AG08395 (cell line): ENCODE data around the gene ITCH.
"Not testable (repeated sequence)": the region's sequence is repeated elsewhere in the genome, so short reads cannot be mapped to it uniquely, and the experiment has no call there.

ENCODE experiments used
- DNase-seq: peaks from one replicate; pipeline ENCODE4 v3.0.0; 2012; ENCODE audit warnings: mixed read lengths, low spot score

ITCH gene

DNA sequence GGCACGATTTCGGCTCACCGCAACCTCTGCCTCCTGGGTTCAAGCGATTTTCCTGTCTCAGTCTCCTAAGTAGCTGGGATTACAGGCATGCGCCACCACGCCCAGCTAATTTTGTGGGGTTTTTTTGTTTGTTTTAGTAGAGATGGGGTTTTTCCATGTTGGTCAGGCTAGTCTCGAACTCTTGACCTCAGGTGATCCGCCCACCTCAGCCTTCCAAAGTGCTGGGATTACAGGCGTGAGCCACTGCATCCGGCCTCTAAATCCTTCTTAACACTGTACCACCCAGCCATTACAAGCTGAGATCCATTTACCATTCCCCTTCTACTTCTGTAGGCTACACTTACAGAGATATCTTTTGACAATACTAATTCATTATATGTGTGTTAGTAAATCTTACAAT is 51.5 kb downstream of the ITCH start:
- not testable (repeated sequence) for DNase-seq

DNA sequence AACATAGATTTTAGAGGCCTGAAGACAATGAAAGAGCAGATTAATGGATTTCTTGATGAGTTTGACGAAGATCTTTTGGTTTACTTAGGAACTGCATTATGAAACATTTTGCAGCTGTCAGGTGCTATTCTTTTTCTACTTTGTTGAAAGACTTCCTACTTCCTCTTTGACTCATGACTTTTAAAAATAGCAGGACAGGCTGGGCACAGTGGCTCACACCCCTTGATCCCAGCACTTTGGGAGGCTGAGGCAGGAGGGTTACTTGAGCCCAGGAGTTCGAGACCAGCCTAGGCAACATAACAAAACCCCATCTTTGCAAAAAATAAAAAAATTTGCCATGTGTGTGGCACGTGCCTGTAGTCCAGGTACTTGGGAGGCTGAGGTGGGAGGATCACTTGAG is 52.0 kb downstream of the ITCH start:
- DNase-seq: no peak

DNA sequence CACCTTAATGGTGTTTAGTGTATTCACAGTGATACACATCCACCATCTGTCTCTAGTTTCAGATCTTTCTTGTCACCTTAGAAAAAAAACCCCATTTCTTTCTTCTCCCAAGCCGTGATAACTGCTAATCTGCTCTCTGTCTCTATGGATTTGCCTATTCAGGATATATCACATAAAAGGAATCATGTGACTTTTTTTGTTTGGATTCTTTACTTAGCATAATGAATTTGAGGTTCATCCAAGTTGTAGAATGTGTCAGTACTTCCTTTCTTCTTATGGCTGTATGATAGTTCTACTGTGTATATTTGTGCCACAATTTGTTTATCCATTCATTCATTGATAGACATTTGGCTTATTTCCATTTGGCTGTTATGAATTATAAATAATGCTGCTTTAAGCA is 57.1 kb downstream of the ITCH start:
- DNase-seq: no peak

DNA sequence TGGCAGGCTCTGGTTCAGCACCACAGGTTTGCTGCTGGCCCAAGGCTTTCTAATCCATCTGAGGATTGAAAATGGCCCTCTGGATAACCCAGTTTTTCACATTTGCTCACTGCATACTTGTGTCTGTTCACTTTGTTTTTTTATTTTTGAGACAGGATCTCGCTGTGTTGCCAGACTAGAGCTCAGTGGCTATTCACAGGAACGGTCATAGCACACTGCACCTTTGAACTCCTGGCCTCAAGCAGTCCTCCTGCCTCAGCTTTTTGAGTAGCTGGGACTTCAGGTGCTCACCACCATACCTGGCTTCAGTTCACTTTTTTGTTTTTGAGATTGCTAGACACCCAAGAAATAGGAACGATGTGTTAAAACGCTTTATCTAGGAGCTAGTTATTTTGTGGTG is 57.9 kb downstream of the ITCH start:
- no peak for DNase-seq

DNA sequence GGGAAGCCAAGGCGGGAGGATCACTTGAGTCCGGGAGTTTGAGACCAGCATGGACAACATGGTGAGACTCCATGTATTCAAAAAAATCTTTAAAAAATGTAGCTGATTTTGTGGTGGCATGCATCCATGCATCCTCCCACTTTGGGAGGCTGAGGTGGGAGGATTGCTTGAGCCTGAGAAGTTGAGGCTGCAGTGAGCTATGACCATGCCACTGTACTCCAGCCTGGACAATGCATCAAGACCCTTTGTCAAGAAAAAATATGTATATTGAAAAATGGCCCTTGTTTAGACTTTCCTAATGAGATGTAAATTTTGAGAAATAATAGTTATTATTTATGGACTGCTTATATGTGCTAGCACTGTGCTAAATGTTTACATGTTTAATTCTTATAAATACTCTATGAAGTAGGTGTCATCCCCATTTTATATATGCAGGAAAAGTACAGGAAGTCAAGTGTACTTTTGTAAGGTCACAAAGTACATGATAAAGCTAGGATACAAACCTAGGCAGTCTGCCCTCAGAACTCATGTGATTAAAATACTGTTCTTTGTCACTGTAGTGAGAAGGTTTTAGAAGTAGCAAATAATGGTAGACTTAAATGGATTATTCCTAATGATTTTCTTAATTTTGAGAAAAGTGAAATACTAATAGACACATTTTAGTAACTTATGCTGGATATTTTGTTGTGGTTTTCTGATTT is 58.8 kb downstream of the ITCH start:
- no peak for DNase-seq

DNA sequence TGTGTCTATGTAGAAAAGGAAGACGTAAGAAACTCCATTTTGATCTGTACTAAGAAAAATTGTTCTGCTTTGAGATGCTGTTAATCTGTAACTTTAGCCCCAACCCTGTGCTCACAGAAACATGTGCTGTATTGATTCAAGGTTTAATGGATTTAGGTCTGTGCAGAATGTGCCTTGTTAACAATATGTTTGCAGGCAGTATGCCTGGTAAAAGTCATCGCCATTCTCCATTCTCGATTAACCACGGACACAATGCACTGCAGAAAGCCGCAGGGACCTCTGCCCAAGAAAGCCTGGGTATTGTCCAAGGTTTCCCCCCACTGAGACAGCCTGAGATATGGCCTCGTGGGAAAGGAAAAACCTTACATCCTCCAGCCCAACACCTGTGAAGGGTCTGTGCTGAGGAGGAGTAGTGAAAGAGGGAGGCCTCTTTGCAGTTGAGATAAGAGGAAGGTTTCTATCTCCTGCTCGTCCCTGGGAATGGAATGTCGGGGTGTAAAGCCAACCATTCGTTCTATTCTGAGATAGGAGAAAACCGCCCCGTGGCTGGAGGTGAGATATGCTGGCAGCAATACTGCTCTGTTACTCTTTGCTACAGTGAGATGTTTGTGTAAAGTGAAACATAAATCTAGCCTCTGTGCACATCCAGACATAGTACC is 62.1 kb downstream of the ITCH start:
- DNase-seq: not testable (repeated sequence)

DNA sequence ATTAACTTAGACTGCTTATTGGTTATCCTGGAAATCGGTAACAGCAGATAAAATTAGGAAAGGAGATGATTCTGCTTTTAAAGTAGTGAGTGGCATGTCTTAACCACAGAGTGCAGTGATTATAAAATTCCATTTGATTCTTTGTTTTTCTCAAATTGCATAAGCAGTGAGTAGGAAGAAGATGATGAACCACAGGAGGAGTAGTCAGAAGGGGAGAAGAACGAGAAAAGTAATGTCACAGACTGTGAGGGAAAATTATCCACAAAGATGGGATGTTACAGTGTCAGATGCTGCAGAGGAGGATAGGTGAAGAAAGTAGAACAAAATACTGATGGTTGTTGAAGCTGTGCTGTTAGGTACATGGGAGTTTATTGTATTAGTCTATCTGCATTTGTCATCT is 63.0 kb downstream of the ITCH start:
- DNase-seq: no peak

DNA sequence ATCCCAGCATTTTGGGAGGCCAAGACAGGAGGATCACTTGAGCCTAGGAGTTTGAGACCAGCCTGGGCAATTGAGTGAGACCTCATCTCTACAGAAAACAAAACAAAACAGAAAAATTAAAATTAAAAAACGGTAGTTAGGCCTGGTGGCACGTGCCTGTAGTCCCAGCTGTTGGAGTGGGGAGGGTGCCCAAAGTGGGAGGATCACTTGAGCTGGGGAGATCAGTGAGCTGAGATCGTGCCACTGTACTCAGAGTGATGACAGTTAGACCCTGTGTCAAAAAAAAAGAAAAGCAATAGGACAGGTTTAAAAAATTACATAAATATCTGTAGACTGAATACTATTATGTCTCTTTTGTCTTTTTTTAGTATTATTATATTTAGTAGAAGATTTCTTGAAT is 64.3 kb downstream of the ITCH start:
- DNase-seq: no peak

DNA sequence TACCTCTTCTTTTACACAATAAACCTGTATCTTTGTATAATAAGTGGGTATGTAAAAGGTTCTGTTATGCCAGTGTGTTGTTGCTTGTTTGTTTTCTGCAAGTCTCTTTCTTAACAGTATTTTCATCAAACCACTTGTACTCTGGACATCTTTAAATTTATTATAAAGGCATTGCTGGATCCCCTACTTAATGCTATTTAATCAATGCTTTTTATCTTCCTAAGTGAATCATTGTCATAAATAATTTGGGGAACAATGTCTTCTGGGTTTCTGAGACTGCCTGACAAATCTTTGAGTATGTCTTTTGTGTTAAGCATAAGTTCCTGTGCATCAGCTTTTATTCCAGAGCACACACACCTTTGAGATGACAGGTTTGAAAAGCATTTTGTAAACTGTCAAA is 64.7 kb downstream of the ITCH start:
- DNase-seq: no peak

DNA sequence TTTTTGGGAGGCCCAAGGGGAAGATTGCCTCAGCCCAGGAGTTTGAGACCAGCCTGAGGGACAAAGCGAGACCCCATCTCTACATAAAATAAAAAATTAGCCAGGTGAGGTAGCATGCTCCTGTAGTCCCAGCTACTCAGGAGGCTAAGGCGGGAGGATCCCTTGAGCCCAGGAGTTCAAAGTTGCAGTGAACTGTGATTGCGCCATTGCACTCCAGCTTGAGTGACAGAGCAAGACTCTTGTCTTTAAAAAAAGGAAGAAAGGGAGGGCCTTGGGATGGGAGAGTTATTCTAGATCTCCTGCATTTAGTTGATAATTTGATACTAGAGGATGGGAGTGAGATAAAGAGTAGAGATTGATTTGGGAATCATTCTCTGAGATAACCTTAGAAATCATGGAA is 68.1 kb downstream of the ITCH start:
- no peak for DNase-seq

DNA sequence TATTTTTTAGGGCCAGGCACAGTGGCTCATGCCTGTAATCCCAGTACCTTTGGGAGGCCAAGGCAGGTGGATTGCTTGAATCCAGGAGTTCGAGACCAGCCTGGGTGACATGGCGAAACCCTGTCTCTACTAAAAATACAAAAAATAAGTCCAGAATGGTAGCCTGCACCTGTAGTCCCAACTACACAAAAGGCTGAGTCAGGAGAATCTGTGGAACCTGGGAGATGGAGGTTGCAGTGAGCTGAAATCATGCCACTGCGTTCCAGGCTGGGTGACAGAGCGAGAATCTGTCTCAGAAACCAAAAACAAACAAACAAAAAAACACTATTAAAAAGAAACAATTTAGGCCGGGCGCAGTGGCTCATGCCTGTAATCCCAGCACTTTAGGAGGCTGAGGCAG is 69.6 kb downstream of the ITCH start:
- not testable (repeated sequence) for DNase-seq

DNA sequence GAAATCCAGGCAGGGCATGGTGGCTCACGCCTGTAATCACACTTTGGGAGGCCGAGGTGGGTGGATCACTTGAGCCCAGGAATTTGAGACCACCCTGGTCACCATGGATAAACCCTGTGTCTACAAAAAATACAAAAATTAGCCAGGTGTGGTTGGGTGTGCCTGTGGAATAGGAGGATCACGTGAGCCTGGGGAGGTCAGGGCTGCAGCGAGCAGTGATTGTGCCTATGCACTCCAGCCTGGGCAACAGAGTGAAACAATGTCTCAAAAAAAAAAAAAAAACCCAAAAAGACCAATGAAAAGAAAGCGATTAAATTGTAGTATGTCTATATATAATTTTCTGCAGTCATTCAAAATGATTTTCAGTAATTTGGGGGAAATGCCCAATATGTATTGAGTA is 70.3 kb downstream of the ITCH start:
- DNase-seq: no peak

DNA sequence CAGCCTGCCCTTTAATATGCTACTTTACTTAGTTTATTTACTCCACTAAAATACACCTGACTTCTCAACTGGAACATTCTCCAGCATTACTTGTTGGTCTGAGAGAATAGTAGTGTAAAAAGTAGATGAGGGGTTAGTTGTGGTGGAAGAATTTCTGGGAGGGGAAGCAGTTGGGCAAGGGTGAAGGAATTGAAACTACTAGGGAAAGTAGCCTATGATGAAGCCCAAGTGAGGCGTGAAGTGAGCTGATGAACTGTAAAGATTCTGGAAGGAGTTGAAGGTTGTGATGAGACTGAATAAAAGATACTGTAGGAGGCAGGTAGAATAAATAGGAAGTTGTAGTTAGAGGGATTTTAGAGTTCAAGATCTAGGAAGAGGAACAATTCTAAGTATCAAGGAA is 72.5 kb downstream of the ITCH start:
- DNase-seq: no peak

DNA sequence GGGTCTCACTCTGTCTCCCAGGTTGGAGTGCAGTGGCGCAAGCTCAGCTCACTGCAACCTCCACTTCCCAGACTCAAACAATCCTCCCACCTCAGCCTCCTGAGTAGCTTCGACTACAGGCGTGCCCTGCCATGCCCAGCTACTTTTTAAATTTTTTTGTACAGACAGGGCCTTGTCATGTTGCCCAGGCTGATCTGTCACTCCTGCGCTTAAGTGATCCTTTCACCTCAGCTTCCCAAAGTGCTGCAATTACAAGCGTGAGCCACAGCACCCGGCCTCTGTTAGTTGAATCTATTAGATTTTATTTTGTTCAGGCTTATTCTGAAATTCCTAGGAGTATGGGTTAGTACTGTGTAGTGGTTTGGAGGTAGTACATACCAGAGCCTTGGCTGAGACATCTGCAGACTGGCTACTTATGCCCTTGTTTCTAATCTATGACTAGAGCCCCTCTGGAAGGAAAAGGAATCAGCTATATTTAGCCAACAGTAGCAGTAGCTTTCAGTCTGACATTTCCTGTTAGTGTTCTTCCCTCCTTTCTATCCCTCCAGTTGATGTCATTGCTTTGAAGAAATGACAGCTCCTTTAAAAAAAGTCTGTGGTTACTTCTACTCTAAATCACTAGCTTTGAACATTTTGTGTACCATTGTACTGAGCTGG is 74.4 kb downstream of the ITCH start:
- DNase-seq: peak; percentile 14

DNA sequence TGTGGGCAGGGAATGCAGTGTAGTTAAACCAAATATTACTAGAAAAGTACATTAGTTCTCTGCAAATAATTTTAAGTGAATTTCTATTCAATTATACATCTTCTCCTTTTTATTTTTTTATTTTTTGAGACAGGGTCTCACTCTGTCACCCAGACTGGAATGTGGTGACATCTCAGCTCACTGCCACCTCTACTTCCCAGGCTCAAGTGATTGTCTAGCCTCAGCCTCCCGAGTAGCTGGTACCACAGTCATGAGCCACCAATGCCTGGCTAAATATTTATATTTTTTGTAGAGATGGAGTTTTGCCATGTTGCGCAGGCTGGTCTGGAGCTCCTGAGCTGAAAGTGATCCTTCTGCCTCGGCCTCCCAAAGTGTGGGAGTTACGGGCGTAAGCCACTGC is 76.1 kb downstream of the ITCH start:
- DNase-seq: no peak

DNA sequence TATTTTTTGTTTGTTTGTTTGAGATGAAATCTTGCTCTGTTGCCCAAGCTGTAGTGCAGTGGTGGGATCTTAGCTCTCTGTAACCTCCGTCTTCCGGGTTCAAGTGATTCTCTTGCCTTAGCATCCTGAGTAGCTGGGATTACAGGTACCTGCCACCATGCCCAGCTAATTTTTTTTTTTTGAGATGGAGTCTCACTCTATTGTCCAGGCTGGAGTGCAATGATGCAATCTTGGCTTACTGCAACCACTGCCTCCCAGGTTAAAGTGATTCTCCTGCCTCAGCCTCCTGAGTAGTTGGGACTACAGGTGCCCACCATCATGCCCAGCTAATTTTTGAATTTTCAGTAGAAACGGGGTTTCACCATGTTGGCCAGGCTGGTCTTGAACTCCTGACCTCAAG is 78.3 kb downstream of the ITCH start:
- DNase-seq: not testable (repeated sequence)

DNA sequence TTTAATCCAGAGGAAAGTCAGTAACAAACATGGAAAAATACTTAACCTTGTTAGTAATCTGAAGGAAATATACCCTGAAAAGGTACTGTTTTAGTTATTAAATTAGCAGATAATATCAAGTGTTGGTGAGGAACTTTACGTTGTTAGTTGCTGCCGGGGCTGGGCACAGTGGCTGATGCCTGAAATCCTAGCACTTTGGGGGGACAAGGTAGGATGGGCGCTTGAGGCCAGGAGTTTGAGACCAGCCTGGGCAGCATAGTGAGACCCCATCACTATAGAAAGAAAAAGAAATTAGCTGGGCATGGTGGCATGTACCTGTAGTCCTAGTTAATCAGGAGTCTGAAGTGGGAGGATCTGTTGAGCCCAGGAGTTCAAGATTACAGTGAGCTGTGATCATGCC is 80.5 kb downstream of the ITCH start:
- no peak for DNase-seq

DNA sequence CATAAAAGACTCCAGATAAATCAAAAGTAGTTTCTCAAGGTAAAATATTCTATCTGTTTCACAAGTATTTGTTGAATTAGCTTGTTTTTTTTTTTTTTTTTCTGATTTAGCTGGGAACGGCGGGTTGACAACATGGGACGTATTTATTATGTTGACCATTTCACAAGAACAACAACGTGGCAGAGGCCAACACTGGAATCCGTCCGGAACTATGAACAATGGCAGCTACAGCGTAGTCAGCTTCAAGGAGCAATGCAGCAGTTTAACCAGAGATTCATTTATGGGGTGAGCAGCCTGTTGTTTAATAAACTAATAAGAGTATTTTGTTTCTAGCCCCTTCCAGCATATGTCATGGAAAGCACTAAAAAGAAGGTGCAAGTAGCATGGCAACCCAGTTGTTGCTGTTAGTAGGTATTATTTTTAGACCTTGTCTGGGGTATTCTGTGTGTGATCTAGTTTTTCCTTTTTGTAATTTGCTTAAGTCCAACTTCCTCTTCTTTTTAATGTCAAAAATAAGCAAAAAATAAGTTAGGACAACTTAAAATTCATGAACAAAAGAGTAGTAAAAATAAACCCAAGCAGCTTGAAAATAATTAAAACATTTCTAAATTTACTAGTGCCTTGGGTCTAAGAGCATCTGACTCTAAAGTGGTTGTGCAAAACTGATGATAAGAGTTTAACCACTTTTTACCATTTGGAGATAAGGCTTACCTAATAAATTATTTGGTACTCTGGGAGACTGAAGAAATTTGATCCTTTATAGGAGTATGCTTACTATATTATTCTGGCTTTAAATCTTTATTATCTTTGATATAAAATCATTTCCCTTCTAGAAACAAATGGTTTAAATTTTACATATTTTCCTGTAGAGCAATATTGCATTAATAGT is 82.3 kb downstream of the ITCH start:
- no peak for DNase-seq

DNA sequence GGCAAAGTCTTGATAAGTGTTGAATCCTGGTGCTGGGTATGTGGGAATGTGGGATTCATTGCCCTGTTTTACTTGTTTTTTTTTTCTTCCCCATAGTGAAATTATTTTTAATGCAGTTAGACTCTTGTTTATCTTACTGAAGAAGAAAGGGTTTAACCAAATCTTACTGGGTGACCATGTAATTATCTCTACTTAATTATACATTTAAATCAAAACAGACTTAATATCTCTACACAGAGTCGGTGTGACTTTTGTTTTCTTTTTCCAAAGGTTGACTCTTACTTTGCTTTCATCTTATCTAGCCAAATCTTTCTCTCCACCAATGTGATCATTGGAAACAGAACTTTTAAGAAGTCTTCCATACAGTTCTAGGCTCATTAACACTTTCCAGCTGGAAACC is 85.4 kb downstream of the ITCH start:
- DNase-seq: no peak

DNA sequence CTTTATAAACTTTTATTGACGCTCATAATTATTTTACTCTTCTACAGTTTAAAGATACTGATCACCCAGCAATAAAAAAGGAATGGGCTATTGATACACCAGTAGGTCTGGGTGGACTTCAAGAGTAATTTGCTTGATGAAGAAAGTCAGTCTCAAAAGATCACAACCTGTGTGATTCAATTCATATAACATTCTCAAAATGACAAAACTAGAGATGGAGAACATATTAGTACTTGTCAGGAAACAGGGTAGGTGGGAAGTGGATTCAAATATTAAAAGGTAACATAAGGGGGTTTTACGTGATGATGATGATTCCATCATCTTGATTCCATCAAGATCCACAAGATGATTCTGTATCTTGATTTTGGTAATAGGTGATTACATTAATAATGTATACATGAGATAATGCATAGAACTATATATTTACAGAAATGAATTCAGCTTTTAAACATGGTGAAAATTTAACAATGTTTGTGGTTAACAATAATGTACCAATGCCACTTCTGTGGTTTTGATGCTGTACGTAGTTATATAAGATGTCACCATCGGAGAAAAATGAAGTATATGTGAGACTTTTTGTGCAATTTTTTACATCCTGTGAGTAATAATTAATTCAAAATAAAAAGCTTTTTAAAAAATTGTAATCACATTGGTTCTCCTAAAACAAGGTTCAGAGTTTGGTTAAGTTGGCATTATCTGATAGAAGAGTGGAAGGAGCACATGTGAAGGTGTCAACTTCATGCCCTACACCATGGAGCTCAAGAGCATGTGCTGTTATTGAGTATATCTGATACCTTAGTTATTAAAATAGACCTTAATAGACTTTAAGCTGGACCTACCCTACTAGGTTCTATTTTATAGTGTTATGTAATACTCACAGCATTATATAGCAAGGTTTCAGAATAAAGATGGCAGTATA is 86.9 kb downstream of the ITCH start:
- DNase-seq: no peak

DNA sequence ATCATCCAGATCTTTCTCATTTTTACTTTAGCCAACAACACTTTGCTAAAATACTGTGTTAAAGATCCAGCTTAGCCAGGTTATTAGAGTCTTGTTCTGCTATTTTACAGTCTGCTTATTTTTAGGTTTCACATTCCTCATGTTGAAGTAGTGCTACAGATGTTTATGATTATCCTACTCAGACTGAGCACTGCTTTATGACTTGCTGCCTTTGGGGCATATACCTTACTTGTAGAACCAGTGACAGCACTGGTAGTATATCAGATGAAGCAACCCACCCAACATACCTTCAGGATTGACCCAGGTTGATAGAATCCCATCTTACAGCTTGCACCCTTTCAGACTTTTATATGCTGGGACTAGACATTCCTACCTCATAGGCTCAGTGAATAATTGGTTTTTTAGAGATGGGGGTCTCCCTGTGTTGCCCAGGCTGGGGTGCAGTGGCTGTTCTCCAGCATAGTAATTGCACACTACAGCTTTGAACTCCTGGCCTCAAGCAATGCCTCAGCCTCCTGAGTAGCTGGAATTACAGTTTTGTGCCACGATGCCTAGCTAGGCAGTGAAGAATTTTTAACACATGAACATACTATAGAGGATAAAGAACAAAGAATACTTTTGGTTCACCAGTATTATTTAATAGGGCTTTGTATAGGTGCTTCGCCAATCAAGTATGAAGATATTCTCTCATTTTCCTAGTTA is 89.4 kb downstream of the ITCH start:
- DNase-seq: peak; percentile 50
